GM21717 (cell line): ENCODE data around the gene FLNC.

ENCODE experiments used
- ATAC-seq: cut with Tn5 transposase; IDR thresholded peaks from one replicate; pipeline ENCODE4 v1.9.1; 2021; ENCODE audit warnings: mild to moderate bottlenecking, moderate library complexity; ENCODE audit not compliant: unreplicated experiment

FLNC gene

DNA sequence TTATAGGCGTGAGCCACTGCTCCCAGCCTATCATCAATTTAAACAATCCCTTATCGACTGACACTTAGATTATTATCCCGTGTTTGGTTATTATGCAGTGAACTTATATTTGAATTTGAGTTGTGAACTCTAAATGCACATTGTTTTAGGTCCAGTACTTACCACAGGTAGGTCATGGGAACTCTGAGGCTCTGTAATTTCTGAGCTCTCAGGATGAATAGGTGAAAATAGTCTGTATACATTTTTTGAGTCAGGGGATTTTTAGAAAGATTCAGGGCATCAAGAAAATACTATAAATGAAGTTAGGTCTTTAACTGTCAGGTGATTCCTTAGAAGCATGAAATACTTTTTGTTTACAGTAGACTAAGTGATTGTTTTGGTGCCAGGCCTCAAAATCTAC is 29.6 kb upstream of the FLNC start:
- ATAC-seq: no peak

DNA sequence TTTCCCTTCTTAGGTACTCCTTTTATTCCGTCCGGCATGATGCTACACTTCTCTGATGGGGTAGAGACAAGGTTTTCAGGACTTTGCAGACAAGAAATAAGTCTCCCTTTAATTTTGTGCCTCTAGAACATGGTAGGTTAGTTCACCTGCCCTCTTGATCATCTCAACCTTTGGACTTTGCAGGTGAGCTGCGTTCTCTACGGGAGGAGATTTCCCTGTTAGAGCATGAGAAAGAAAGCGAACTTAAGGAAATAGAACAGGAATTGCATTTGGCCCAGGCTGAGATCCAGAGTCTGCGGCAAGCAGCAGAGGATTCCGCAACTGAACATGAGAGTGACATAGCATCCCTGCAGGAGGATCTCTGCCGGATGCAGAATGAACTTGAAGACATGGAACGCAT is 29.2 kb upstream of the FLNC start:
- no peak for ATAC-seq

DNA sequence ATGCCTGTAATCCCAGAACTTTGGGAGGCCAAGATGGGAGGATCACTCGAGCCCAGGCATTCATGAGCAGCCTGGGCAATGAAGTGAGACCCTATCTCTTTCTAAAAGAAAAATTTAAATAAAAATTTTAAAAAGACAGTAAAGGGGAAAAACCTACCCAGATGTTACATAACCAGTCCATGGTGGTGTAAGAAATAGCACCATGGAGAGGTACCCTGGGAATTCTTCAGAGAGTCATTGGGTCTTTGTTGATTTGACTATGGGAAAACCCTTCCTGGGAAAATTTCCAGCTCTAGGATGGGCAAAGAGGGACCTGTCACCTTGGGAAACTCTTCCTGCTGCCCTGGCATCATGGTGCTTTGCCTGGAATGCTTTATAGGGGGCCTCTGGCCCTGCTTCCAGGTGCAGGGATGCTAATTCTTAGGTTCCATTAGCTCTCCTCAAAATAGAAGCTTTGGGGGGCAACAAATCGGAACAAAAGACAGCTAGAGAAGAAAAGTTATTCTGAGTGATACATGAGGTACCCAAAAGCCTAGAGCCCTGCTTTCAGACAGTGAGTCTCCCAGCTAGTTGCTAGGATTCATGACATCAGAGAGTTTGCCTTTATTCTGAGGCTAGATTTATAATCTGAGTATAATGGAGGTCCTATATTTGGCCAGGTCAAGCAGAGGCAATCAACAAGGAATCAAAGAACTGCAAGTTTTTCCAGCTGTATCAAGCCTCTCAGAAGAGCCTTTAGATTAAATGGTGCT is 28.4 kb upstream of the FLNC start:
- no peak for ATAC-seq

DNA sequence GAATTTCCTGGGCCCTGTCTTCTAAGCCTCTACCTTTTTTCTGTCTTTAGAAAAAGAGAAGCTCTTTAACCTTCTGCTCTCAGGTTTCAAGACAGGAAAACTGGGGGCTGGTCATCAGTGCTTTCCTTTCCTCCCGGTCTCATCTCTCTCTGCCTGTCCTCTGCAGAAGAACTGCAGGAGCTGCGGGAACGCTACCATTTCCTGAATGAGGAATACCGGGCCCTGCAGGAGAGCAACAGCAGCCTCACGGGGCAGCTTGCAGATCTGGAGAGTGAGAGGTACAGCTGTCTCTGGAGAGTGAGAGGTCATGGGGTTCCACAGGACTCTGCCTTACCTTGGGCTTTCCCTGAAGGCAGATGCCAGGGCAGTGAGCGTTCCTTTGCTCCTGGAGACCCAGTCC is 25.7 kb upstream of the FLNC start:
- no peak for ATAC-seq

DNA sequence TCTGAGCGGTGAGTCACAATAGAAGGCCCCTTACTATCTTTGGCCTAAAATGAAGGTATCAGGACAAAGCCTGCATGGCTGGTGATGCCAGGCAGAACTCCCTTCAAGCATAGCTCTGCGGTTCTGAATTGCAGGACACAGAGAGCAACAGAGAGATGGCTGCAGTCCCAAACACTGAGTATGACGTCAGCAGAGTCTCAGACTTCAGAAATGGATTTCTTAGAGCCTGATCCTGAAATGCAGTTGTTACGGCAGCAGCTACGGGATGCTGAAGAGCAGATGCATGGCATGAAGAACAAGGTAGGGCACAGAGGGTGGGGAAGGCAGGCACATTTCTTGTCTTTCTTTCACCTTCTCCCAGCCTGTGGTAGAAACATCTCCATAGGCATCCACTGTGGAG is 25.0 kb upstream of the FLNC start:
- no peak for ATAC-seq

DNA sequence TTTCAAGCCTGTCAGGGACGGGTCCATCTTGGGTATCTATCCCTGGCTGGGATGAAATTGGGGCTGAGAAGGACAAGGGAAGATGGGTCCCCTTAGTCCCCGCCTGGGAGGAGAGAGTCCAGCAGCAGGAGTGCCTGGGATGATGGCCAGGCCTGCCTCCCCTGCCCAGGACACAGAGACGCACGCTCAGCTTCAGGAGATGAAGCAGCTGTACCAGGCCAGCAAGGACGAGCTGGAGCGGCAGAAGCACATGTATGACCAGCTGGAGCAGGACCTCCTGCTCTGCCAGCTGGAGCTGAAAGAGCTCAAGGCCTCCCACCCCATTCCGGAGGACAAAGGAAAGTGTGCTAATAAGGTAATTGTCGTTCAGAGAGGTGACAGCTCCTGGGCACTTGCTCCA is 23.0 kb upstream of the FLNC start:
- no peak for ATAC-seq

DNA sequence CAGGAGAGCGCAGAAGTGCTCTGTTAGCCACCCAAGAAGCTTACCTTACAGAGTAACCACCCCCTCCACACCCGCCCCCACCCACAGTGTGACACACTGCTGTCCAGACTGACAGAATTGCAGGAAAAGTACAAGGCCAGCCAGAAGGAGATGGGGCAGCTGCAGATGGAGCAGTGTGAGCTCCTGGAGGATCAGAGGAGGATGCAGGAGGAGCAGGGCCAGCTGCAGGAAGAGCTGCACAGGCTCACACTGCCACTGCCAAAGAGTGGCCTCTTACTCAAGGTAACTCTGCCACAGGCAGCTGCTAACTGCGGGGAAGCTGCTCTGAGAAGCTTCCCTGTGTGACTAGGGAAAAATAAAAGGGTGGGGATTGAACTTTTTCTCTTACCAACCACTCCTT is 20.8 kb upstream of the FLNC start:
- ATAC-seq: no peak

DNA sequence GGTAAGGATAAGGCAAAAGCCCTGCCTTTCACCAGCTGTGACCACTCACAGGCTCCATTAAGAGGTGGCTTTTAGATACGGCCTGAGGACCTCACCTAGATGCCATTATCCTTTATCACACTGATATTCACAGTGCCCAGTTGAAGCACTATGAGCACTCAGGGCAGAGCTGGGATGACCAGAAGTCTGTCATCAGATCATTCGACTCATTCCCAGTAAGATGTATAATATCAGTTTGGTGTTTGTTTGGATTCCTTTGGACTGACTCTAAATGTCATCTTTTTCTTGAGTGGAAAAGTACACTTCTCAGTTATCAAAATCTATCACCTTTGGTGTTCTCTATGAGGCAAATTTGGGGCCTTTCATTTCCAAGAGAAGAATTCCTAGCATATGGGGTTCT is 19.7 kb upstream of the FLNC start:
- no peak for ATAC-seq

DNA sequence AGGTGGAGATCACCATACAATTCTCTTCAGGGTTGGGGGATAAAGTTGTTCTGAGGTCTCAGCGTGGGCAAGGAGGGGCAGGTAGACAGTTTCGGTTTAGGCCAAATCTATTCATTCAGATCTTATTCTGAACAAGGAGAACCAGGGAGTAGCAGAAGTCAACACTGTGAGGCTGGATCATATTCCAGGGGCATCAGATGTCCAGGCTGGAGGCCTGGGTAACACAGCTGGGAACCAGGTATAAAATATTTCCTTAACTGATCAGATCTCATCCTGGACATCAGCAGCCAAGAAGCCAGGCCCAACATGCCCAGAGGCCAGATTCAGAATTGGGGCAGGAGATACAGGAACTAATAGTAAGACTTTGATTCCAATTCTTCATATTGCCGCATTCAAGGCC is 19.2 kb upstream of the FLNC start:
- no peak for ATAC-seq

DNA sequence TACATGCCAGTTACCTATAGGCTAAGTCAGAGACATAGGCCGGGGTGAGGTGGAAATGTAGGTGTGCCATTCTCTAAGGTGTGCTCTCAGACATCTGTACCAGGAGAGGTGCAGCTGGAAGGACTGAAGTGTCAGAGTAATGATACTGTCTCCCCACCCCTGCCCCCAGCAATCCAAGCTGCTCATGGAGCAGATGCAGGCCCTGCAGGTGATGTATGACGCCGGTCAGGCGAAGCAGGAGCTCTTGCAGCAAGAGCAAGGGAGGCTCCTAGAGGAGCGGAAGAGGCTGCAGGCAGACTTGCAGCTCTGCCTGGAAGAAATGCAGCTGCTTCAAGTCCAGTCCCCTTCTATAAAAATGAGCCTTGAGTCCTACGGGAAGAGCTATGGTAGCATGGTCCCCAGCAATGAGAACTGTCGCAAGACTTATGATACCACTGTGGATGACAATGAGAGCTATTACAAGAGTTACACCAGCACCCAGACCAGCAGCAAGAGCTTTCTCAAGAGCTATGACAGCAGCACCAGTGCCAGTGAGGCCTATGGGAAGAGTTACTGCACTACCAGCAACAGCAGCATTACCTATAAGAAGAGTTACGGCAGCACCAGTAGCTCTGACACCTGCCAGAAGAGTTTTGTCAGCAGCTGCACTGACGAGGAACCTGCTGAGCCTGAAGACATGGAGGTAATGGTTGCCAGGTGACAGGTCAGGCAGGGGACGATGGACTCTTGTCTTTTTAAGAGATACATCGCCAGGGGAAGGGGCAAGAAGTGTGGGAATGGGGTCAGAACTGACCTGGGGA is 18.4 kb upstream of the FLNC start:
- ATAC-seq: no peak

DNA sequence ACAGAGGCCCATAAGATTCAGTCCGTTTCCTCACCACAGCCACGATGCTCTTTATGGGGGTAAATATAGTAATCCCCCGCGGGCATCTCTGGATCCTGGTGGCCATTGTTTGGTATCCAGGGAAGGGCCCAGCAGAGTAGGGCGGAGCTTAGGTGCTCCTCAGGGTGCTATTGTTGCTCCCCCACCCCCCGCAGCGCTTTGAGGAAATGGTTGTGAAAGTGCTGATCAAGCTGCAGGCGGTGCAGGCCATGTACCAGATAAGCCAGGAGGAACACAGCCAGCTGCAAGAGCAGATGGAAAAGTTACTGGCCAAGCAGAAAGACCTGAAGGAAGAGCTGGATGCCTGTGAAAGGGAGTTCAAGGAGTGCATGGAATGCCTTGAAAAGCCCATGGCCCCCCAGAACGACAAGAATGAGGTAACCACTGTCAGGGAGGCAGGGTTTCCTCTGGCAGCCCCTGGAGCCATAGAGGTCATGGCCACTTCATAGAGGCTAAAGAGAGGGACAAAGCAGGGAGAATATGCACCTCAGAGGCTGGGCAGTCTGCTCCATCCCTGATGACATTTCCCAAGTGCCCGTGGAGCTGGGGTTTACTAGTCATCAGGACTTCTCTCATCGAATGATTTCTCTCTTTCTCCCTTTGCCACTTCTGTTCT is 17.6 kb upstream of the FLNC start:
- ATAC-seq: no peak

DNA sequence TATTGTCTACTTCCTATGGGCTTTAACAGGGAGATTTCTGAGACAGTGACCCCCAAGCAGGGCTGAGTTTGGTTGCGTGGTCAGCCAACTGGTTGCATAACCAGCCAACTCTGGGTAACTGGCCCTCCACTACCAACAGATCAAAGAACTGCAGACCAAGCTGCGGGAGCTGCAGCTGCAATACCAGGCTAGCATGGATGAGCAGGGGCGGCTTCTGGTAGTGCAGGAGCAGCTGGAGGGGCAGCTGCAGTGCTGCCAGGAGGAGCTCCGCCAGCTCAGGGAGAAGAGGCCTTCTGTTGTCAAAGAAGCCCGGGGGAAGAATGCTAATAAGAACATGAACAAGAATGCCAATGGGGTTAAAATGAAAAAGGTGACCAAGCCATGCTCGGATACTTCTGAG is 15.7 kb upstream of the FLNC start:
- no peak for ATAC-seq

DNA sequence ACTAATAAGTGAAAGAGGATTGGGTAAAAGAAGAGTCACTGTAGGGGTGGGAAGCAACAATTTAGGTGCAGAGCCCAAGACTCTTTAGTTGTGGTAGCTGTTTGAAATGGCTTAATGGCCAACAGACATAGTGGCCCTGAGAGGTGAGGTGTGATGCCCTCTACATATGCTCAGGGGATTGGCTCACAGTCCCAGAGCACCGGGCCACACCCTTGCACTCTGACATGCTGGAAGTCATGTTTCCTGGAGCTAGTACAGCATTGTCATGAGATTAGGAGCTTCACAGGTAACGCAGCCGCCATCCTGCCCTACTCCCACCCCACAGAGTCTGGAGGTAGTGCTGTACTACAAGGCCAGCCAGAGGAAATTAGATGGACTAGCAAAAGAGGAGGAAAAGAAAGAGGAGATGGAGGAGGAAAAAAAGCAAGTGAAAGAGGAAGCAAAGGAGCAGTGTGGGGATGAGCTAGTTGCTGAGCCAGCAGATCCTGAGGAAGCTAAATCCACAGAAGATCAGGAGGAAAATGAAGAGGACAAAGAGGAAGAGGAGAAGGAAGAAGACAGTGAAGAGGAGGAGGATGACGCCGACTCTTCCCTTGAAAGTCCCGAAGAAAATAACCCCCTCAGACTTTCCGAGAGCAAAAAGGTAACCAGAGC is 14.8 kb upstream of the FLNC start:
- ATAC-seq: no peak

DNA sequence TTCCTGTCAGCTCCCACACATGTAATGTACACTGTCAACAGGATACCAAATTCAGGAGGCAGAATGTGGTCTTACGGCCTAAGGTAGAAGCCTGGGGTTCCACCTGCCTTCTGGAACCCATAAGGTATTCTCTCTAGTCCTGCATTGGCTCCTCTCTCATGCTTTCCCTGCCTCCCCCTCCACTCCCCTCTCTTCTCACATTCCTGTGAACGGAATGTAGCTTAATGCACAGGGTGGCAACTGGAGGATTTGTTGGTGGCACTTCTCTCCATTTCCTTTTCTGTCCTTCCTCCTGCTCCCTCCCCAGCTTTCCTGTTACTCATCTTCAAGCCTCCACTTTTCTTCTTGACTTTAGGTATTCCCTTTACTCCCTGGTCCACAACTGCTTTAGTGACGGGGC is 11.5 kb upstream of the FLNC start:
- ATAC-seq: no peak

DNA sequence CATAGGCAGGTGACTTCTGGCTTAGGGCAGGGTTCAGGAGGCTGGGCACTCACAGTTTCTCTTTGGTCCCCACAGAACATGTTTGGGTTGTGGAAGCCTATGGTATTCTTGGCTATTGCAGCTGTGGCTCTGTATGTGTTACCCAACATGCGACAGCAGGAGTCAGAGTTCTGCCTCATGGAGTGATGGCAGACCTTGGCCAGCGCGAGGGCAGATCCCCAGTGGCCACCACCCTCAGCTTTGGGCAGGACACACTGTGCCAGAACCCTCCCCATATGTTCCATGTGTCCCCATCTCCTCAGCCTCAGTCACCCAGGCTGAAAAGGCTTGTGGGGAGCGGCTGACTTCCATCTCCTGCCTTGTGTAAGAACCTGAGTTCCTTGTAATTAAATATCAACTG is 8.5 kb upstream of the FLNC start:
- ATAC-seq: no peak

DNA sequence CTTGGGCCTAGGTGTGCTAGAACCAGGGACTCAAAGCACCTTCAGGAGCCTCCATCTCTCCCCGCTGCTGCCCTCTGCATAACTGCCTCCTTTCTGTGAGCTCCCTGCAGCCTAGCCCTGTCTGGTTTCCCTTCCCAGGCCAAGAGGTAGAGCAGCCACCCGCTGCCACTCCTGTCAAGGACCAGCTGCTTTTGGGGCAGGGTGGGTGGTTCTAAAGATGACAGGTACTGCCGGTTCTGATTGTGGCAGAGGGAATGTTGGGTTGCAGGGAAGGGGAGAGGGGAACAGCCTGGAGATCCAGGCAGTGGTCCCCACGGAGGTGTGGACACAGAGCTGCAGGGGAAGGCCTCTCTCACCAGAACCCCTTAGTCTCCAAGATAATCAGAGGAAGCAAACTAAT is 3.7 kb upstream of the FLNC start:
- no peak for ATAC-seq

DNA sequence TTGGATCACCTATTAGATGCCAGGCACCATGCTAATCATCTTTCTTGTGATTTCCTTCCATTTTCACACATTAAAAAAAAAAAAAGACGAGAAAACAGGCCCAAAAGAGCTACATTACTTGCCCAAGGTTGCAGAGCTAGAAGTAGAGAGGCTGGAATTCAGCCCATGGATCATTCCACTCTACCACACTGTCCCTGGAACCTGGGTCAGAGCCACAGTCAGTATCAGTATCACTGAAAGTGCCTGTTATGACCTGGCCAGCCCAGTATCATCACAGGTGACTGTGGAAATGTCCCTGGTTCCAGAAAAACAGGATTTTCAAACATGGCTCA is 3.3 kb upstream of the FLNC start:
- no peak for ATAC-seq

DNA sequence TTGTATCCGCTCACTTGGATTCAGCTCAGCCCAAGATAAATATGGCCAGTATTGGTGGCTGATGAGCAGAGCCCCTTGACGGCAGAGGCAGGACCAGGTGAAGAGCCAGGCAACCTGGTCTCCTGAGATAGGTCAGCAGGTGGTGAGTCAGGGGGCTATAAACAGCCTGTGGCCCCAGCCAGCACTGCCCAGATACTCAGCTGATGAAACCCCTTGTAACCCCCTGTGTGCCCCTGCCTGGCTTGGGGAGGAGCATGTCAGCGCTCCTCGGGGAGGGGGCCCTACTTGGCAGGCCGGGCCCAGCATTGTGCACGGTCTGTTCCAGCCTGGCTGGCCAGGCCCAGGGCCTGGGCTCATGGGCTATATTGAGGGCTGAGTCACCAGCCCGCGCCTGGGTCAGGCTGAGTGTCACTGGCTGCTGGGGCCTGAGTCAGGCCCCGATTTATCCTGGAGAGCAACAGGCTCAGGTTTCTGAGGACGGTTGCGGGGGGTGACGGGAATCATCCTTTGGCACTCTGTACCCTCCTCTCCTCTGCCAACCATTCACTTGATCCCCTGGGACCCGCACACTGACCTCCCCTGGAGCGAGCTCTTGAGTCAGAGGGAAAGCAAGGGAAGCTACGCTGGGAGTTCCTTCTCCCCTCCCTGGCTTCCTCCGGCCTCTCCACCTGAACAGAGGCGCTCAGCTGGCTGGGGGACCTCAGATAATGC is 2.8 kb upstream of the FLNC start:
- no peak for ATAC-seq

DNA sequence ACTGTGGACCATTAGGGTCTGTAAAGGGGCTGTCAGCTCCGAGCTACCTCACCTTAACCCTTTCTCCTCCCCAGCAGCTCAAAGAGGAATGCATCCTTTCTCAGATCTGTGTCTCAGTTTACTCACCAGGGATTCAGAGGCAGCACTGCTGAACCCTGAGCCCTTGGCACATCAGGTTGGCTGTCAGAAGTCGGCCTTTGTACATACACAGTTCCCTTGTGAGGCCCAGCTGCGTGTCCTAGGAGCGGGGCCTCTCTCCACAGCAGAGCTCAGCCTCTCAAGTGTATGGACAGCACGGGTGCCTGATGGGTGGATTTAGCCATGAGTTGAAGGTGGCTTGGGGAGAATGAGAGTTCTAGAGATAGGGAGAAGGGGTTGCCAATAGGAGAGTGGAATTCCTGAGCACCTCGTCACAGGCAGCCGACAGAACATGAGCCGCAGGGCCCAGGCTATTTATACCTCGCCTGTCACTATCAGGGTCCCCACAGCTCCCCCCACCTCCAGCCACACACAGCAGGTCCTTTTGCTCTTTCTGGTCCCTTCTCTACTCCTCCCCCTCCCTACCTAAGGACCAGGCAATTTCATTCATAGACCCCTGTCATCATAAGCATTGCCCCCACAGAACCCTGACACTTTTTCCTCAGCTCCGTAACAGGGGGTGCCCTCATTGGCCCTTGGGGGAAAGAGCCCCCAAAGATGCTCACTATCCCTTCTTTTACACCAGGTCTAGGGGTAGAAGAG is 2.1 kb upstream of the FLNC start:
- ATAC-seq: no peak

DNA sequence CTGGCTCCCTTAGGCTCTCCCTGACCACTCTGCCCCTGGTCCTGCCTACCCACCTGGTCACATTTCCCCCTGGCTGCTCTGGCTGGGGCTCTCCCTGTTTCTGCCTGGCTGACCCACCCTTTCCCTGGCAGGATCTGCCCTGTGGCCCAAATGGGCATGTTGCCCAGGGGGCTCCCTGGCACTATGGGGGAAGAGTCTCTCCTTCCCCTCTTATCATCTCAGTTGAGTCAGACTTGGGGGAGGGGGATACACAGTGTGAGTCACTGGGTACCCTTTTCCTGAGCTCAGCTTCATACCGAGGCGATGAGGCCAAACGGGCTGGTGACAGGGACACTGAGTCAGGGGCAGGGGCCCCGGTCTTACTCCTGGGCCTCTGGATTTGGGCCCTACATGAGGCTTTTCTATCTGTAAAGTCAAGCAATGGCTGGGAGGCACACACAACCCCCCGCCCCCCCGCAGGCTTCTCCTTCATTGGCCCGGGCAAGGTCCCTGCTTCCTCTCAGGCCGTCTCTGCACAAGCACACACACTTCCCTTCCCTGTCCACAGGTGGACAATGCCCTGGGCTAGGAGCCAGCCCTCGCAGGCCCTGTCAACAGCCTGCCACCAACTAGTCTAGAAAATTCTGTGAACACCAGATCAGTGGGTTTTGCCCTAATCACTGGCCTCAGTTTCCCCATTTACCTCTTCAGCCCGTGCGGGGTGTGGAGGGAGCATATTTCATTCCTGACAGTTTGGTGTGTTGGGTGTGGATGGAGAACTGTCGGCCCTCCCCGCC is 627 bp upstream of the FLNC start:
- no peak for ATAC-seq
